ENCODE data around the gene ZSCAN23. TPM values are rescaled to one million over a fixed set of nuclear protein-coding genes. Genes with fewer than 3 reads are reported as not detected.

Gene ZSCAN23
- total and polyA plus RNA-seq, 8 donors = 0.23 to 5.3 (median 0.67) TPM; not detected in 4

- WGBS, 5 donors = 51 to 60% (median 57%) methylated on average over 7 of the region's 7 CpGs
- peak in 1 of 2 donors; percentile 6 for DNase-seq
- H3K4me1 ChIP-seq = peaks cover 0 to 21% (median 10%) of the 10 kb centered on the region in 4 donors
- intact Hi-C loops (cut with DNase I; ENCODE audit: low total_unique reads) = no loop called here
- TF ChIP-seq CTCF (IDR thresholded peaks at IDR 0.05) = no peak
- TF ChIP-seq EP300 (IDR thresholded peaks at IDR 0.05) = no peak
- TF ChIP-seq POLR2A (IDR thresholded peaks at IDR 0.05) = no peak
- TF ChIP-seq POLR2AphosphoS5 (IDR thresholded peaks at IDR 0.05) = no peak
- peaks cover 0 to 44% (median 18%) of the 10 kb centered on the region in 3 donors for H3K27me3 ChIP-seq
- no peak overlapping the region for H3K27ac ChIP-seq
- H3K9me3 ChIP-seq = peaks cover 0 to 9% (median 0%) of the 10 kb centered on the region in 4 donors
- no peaks in the 10 kb centered on the region for H3K36me3 ChIP-seq
- peak overlapping the region; percentile 56 to 79 (median 62) for H3K4me3 ChIP-seq
These were observed 705 bp downstream of the ZSCAN23 start for GRCh38 chr6:28442586-28442985.

- no peak for DNase-seq
- Histone ChIP-seq H3K36me3 (peaks cover 0 to 22% (median 9%) of the 10 kb centered on the region in 4 donors), H3K27me3 (no peaks in the 10 kb centered on the region), H3K4me1 (no peaks in the 10 kb centered on the region), H3K4me3 (no peak overlapping the region), H3K27ac (no peak overlapping the region), H3K9me3 (no peaks in the 10 kb centered on the region)
- intact Hi-C loops (cut with DNase I; ENCODE audit: low total_unique reads) = no loop called here
- TF ChIP-seq CTCF (IDR thresholded peaks at IDR 0.05) (no peak), POLR2AphosphoS5 (IDR thresholded peaks at IDR 0.05) (no peak), EP300 (IDR thresholded peaks at IDR 0.05) (no peak), POLR2A (IDR thresholded peaks at IDR 0.05) (no peak)
- WGBS, 5 donors = 74 to 92% (median 84%) methylated on average over 3 of the region's 3 CpGs
These were observed 6.9 kb downstream of the ZSCAN23 start for GRCh38 chr6:28436404-28436803.

- Histone ChIP-seq H3K27me3 (peaks cover 0 to 5% (median 0%) of the 10 kb centered on the region in 3 donors), H3K36me3 (peaks cover 0 to 22% (median 9%) of the 10 kb centered on the region in 4 donors), H3K4me3 (no peak overlapping the region), H3K4me1 (no peaks in the 10 kb centered on the region), H3K27ac (no peak overlapping the region), H3K9me3 (no peaks in the 10 kb centered on the region)
- intact Hi-C loops (cut with DNase I; ENCODE audit: low total_unique reads) = no loop called here
- DNase-seq = no peak
- TF ChIP-seq POLR2AphosphoS5 (IDR thresholded peaks at IDR 0.05) (no peak), CTCF (IDR thresholded peaks at IDR 0.05) (no peak), EP300 (IDR thresholded peaks at IDR 0.05) (no peak), POLR2A (IDR thresholded peaks at IDR 0.05) (no peak)
These were observed 10.2 kb downstream of the ZSCAN23 start for GRCh38 chr6:28433119-28433518.

- 89 to 94% (median 91%) methylated on average over 11 to 16 of the region's 16 CpGs for WGBS, 5 donors
- Histone ChIP-seq H3K36me3 (peaks cover 0 to 14% (median 6%) of the 10 kb centered on the region in 4 donors), H3K4me1 (no peaks in the 10 kb centered on the region), H3K27me3 (peaks cover 0 to 5% (median 0%) of the 10 kb centered on the region in 3 donors), H3K27ac (no peak overlapping the region), H3K4me3 (no peak overlapping the region), H3K9me3 (peaks cover 0 to 7% (median 6%) of the 10 kb centered on the region in 4 donors)
- DNase-seq = no peak
- no peak for TF ChIP-seq EP300 (IDR thresholded peaks at IDR 0.05)
- no peak for TF ChIP-seq POLR2AphosphoS5 (IDR thresholded peaks at IDR 0.05)
- no peak for TF ChIP-seq POLR2A (IDR thresholded peaks at IDR 0.05)
- TF ChIP-seq CTCF (IDR thresholded peaks at IDR 0.05) = no peak
- intact Hi-C loops (cut with DNase I; ENCODE audit: low total_unique reads) = no loop called here
These were observed 13.5 kb downstream of the ZSCAN23 start for GRCh38 chr6:28429781-28430180.
